Upper lobe of right lung (tissue), 1 donor: ENCODE measurements around the gene BTAF1. TPM values are rescaled to one million over a fixed set of nuclear protein-coding genes. Genes with fewer than 3 reads are reported as not detected.

Experiments
- ATAC-seq: fragments of 200-7000 bp; cut with Tn5 transposase; one replicate; pipeline ENCODE4 v1.9.1; 2020; ENCODE audit warnings: mild to moderate bottlenecking, moderate library complexity
- DNase-seq: peaks from one replicate; pipeline ENCODE4 v3.0.0-alpha.2; 2020
- H3K27ac ChIP-seq: fragments of 200-600 bp; one replicate; pipeline ENCODE4 v1.8.0; 2022
- H3K27me3 ChIP-seq: fragments of 200-600 bp; one replicate; pipeline ENCODE4 v1.8.0; 2022; ENCODE audit warnings: mild to moderate bottlenecking
- H3K36me3 ChIP-seq: fragments of 200-600 bp; one replicate; pipeline ENCODE4 v1.8.0; 2022
- H3K4me1 ChIP-seq: fragments of 200-600 bp; one replicate; pipeline ENCODE4 v1.8.0; 2022
- H3K4me3 ChIP-seq: fragments of 200-600 bp; one replicate; pipeline ENCODE4 v1.8.0; 2022; ENCODE audit warnings: mild to moderate bottlenecking
- H3K9me3 ChIP-seq: fragments of 200-600 bp; one replicate; pipeline ENCODE4 v1.8.0; 2022
- intact Hi-C: fragments of 100-400 bp; cut with DNase I; formaldehyde crosslinking; loops from one replicate; pipeline ENCODE4 v1.11.0; 2022
- total RNA-seq: library from RNA; stranded (reverse); fragmentation: NEBNext Ultra II Directional; extraction: Animal tissue kit (Norgen Biotek cat#: 25700); gene quantifications from one replicate; pipeline ENCODE4 v1.2.1, GENCODE V29; 2021
- TF ChIP-seq, protein P1 (sequence below): fragments of 200-600 bp; IDR thresholded peaks from one replicate; pipeline ENCODE4 v1.8.0; 2022; ENCODE audit warnings: antibody characterized with exemption
- donor health status: DM: no; HTN: yes; CAD: no; lungs with severe emphysema.

Gene BTAF1
- total RNA-seq, 1 donor from 2014 or later, result 28.6 TPM

DNA sequence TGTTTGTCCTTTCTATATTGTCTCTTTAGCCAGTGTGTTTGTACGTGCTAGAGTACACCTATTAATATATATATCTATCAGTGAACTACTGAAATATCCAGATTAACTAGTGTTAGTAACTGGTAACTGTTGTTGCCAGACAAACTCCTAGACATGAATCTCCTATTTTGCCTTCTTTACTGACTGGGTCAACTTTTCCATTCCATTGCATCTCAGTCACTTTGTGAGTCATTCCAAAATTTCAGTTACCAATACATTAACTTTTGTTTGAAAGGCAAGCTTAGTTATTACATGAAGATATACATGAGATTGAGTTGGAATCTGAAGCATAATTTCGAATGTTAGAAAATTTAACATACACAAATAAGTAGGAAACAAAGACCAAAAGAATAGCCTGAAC is 51.4 kb downstream of the BTAF1 start:
- TF ChIP-seq, protein P1, sequence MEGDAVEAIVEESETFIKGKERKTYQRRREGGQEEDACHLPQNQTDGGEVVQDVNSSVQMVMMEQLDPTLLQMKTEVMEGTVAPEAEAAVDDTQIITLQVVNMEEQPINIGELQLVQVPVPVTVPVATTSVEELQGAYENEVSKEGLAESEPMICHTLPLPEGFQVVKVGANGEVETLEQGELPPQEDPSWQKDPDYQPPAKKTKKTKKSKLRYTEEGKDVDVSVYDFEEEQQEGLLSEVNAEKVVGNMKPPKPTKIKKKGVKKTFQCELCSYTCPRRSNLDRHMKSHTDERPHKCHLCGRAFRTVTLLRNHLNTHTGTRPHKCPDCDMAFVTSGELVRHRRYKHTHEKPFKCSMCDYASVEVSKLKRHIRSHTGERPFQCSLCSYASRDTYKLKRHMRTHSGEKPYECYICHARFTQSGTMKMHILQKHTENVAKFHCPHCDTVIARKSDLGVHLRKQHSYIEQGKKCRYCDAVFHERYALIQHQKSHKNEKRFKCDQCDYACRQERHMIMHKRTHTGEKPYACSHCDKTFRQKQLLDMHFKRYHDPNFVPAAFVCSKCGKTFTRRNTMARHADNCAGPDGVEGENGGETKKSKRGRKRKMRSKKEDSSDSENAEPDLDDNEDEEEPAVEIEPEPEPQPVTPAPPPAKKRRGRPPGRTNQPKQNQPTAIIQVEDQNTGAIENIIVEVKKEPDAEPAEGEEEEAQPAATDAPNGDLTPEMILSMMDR, result no peak
- H3K27ac ChIP-seq, result no peak overlapping the region
- ATAC-seq (no peak), DNase-seq (no peak)
- no peak overlapping the region for H3K4me3 ChIP-seq
- intact Hi-C loops, result no loop called here
- no peaks in the 10 kb centered on the region for H3K4me1 ChIP-seq
- H3K36me3 ChIP-seq, result peaks cover 30% of the 10 kb centered on the region
- H3K27me3 ChIP-seq, result no peaks in the 10 kb centered on the region
- H3K9me3 ChIP-seq, result no peaks in the 10 kb centered on the region

GRCh38 chr10:91975438-91975837 is 51.9 kb downstream of the BTAF1 start:
- H3K27me3 ChIP-seq, result no peaks in the 10 kb centered on the region
- intact Hi-C loops, result no loop called here
- TF ChIP-seq, protein P1, result no peak
- H3K27ac ChIP-seq, result no peak overlapping the region
- no peak overlapping the region for H3K4me3 ChIP-seq
- no peaks in the 10 kb centered on the region for H3K9me3 ChIP-seq
- H3K36me3 ChIP-seq, result peaks cover 28% of the 10 kb centered on the region
- DNase-seq (no peak), ATAC-seq (no peak)
- no peaks in the 10 kb centered on the region for H3K4me1 ChIP-seq

DNA sequence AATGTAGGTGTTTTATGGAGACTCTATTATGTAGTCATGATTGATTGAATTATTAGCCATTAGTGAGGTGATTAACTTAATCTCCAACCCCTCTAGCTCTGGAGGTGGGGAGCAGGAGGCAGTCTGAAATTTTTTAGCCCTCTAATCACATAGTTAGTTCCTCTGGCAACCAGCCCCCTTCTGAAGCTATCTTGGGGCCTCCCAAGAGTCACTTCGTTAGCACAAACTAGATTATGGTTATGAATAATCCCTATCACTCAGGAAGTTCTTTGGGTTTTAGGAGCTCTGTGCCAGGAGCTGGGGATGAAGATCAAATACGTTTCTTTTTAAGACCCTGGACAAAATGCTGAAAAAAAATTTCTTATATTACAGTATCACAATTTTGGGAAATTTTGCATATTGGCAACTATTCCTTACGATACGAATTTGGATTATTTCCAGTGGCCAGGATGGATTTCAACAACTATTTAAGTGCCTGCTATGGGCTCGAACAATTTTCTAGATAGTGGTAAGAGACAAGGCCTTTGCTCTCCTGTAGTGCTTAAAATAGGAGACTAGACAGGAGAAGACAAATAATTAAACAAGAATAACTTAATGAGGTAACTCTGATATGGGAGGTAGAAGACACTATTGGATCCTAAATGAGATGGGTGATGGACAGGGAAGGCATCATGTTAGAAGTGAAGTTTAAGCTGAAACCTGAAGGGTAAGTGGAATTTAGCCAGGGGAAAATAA is 52.9 kb downstream of the BTAF1 start:
- ATAC-seq, result no peak
- Histone ChIP-seq H3K4me1 (no peaks in the 10 kb centered on the region), H3K9me3 (no peaks in the 10 kb centered on the region), H3K27ac (no peak overlapping the region), H3K36me3 (peaks cover 31% of the 10 kb centered on the region), H3K4me3 (no peak overlapping the region), H3K27me3 (no peaks in the 10 kb centered on the region)
- intact Hi-C loops, result no loop called here
- no peak for DNase-seq
- TF ChIP-seq, protein P1, result no peak

- Histone ChIP-seq H3K27ac (no peak overlapping the region), H3K9me3 (no peaks in the 10 kb centered on the region), H3K36me3 (peaks cover 32% of the 10 kb centered on the region), H3K4me1 (no peaks in the 10 kb centered on the region), H3K27me3 (no peaks in the 10 kb centered on the region), H3K4me3 (no peak overlapping the region)
- TF ChIP-seq, protein P1, result no peak
- ATAC-seq, result no peak
- no peak for DNase-seq
- intact Hi-C loops, result no loop called here
These were observed 53.9 kb downstream of the BTAF1 start for GRCh38 chr10:91977491-91977890.

DNA sequence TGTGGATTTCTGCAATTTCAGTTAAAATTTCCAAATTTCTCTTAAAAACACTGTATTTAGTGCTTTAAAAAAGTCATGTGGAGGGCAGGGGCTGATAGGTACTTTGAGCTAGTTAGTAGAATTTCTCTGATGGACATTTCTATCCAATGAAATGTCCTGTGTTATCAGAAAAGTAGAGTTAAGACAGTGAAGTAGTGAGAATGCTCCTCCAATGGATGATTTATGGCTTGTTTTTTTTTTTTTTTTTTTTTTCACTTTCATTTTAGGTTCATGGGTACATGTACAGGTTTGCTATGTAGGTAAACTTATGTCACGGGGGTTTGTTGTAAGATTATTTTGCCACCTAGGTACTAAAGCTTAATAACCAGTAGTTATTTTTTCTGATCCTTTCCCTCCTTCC is 55.0 kb downstream of the BTAF1 start:
- H3K9me3 ChIP-seq, result no peaks in the 10 kb centered on the region
- no peak overlapping the region for H3K27ac ChIP-seq
- no peaks in the 10 kb centered on the region for H3K27me3 ChIP-seq
- intact Hi-C loops, result no loop called here
- no peak overlapping the region for H3K4me3 ChIP-seq
- no peaks in the 10 kb centered on the region for H3K4me1 ChIP-seq
- TF ChIP-seq, protein P1, result no peak
- peaks cover 40% of the 10 kb centered on the region for H3K36me3 ChIP-seq
- ATAC-seq (no peak), DNase-seq (no peak)
